CD4-positive, alpha-beta T cell treated with Interleukin-17A for 1 hour (primary cell): ENCODE measurements around the gene ARHGAP30.
"Not testable (repeated sequence)": the region's sequence is repeated elsewhere in the genome, so short reads cannot be mapped to it uniquely, and the experiment has no call there.

Experiments
- DNase-seq: peaks from one replicate; pipeline ENCODE4 v3.0.0-alpha.2; 2020

ARHGAP30 gene, protein sequence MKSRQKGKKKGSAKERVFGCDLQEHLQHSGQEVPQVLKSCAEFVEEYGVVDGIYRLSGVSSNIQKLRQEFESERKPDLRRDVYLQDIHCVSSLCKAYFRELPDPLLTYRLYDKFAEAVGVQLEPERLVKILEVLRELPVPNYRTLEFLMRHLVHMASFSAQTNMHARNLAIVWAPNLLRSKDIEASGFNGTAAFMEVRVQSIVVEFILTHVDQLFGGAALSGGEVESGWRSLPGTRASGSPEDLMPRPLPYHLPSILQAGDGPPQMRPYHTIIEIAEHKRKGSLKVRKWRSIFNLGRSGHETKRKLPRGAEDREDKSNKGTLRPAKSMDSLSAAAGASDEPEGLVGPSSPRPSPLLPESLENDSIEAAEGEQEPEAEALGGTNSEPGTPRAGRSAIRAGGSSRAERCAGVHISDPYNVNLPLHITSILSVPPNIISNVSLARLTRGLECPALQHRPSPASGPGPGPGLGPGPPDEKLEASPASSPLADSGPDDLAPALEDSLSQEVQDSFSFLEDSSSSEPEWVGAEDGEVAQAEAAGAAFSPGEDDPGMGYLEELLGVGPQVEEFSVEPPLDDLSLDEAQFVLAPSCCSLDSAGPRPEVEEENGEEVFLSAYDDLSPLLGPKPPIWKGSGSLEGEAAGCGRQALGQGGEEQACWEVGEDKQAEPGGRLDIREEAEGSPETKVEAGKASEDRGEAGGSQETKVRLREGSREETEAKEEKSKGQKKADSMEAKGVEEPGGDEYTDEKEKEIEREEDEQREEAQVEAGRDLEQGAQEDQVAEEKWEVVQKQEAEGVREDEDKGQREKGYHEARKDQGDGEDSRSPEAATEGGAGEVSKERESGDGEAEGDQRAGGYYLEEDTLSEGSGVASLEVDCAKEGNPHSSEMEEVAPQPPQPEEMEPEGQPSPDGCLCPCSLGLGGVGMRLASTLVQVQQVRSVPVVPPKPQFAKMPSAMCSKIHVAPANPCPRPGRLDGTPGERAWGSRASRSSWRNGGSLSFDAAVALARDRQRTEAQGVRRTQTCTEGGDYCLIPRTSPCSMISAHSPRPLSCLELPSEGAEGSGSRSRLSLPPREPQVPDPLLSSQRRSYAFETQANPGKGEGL

DNA sequence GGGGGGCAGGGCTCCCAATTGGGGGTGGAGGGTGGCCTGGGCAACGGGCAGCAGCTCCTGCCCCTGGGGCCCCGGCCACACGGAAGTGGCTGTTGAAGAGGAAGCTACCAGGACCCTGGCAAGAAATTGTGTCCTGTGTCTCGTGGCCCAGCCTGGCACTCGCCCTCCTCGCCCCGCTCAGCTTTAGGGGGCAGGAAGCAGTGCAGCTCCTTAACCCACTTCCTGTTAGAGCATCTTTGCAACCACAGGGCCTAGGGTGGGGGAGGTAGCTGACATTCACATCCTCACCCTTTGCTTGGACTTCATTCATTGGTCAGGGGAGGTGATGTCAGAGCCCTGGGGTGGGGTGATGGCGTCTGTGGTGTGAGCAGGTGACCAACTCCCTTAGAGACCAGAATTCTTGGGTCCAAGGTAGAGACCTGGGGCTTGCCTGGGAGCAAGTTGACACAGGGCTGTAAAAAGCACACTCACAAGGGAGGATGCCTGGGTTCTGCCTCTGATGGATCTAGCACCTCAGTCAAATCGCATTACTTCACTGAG lies at the start of gene ARHGAP30:
ARHGAP30 (minus strand) TSS at position 161 of the 540 bp plus-strand sequence. CDS start 267 bp downstream, outside the sequence.
- DNase-seq: peak; percentile 96

DNA sequence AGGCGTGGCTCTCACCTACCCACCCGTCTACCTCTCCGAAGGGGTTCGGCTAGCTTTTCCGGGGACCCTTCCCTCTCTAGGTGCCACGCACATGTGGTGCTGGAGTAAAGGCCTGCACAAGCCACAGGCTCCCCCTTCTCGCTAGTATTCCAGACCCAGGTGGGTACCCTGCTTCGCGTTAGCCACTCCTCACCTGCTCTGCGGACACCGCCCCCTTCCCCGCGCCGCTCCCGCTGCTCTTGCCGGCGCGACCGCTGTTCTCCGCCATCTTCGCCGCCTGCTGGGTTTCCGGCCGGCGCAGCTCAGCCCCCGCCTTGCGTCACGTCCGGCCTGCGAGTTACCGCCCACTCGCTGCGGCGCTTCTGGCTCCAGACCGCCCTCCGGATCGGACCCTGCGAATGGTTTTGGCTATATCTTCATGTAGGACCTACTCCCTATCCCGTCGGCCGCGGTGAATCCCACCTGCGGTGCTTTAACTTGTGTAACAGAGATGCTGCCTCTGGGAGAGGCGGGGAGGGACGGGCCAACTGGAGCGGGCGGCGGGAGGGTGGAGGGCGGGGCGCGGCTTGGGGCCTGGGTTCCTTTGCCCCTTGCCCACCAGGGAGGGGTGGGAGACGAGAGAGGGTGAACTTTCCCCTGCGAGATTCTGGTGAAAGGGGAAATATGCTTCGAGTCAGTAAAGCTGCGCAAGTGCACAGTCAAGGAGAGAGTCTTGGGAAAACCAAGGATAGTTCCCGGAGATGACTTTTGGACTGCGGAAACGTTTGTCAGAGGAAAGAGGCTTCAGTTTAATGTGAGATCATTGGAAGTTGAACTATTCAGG lies 48.3 kb upstream of the ARHGAP30 start, which contains the start of the genes NIT1 and PFDN2:
NIT1 (plus strand) TSS at position 347 of the 823 bp plus-strand sequence; CDS start at position 419, 72 bp downstream.
PFDN2 (minus strand) TSS at position 279 of the 823 bp plus-strand sequence; CDS start at position 268, 11 bp downstream.
- DNase-seq: peak; percentile 86

DNA sequence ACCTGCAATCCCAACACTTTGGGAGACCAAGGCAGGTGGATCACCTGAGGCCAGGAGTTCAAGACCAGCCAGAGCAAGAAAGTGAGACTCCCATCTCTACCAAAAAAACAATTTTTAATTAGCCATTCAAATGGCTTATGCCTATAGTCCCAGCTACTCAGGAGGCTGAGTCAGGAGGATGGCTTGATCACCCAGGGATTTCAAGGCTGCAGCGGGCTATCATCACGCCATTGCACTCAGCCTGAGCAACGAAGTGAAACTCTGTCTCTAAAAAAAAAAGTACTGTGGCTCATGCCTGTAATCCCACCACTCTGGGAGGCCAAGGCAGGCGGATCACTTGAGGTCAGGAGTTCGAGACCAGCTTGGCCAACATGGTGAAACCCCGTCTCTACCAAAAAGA lies 46.3 kb upstream of the ARHGAP30 start:
- not testable (repeated sequence) for DNase-seq

DNA sequence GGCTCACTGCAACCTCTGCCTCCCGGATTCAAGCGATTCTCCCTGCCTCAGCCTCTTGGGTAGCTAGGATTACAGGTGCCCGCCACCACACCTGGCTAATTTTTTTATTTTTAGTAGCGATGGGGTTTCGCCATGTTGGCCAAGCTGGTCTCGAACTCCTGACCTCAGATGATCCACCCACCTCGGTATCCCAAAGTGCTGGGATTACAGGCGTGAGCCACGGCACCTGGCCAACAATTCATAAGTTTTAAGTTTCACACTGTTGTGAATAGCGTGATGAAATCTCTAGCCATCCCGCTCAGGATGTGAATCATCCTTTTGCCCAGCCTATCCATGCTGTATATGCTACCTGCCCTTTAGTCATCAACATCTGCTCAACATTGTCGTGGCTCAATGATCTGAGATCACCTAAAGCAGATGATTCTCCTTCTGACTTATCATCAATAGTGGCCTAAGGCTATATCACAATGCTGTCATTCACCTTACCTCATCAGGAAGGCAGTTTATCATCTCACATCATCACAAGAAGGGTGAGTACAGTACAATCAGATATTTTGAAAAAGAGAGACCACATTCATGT lies 45.5 kb upstream of the ARHGAP30 start:
- no peak for DNase-seq

DNA sequence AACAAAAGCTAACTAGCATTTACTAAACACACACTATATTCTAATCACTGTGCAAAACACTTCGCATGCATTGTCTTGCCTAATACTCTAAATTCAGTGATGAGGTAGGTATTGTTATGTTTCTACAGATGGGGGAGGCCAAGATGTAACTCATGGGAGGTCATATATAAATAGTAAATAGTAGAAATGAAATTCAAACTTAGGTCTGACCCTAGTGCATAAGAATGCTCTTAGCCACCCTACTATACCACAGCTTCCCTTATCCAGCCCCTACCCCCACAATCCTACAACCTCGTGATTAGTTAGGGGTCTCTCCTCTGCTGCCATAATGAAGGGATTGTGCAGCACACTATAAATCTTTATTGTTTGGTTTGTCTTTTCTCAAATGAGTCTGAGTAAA lies 44.9 kb upstream of the ARHGAP30 start:
- DNase-seq: no peak

DNA sequence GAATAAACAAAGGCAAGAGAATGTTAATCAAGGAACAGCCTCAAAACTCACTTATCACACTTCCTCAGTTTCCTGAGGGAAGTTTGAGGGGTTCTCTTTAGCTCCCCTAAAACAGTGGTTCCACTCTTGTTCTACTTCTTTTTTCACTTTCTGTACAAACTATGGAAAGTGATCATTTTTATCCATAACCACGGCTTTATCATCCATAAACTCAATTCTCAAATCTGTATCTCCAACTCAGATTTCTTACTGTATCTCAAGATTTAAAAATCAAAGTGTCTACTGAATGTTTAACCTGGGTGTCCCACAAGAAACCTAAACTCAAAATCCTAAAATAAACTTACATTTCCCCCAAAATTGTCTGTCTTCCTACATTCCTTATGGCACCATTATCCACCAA lies 44.2 kb upstream of the ARHGAP30 start:
- DNase-seq: no peak

DNA sequence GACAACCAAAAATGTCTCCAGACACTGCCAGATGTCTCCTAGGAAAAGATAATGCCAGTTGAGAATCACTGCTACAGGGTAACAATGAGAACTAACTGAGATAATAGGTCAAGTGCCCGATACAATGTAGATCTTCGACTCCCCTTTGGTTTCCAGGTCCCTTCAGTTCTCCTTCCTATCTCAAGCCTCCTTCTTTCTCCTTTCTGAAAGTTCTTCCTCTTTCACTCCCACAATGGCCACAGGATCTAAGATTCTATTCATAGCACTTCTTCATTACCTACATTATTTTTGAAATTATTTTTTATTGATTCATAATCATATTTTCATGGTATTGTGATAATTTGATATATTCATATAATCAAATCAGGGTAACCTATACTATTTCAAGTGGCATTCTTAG lies 41.8 kb upstream of the ARHGAP30 start:
- no peak for DNase-seq

DNA sequence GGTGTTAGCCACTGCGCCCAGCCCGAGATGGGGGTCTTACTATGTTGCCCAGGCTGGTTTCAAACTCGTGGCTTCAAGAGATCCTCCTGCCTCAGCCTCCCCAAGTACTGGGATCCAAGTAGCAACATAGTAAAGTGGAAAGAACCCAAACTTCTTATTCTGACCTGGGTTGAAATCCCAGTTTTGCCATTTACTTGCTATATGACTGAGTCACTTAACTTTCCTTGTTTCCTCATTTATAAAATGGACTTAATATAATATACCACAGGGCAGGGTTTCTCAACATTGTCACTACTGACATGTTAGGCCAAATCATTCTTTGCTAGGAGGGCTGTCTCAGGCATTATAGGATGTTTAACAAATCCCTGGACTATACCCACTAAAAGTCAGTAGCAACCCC lies 41.4 kb upstream of the ARHGAP30 start:
- DNase-seq: no peak

DNA sequence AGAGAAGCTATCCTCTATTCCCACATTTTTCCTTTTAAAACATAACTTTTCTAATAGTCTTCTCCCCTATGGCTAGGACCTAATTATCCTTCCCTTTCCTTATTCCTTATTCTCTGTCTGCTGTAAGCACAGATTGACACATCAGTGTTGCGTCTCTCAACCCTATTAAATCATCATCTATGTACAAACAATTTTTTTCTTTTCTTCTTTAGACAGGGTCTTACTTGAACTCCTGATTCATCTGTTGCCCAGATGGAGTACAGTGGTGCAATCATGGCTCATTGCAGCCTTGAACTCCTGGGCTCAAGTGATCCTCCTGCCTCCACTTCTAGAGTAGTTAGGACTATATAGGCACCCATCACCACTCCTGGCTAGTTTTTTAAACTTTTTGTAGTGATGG lies 36.7 kb upstream of the ARHGAP30 start:
- no peak for DNase-seq

DNA sequence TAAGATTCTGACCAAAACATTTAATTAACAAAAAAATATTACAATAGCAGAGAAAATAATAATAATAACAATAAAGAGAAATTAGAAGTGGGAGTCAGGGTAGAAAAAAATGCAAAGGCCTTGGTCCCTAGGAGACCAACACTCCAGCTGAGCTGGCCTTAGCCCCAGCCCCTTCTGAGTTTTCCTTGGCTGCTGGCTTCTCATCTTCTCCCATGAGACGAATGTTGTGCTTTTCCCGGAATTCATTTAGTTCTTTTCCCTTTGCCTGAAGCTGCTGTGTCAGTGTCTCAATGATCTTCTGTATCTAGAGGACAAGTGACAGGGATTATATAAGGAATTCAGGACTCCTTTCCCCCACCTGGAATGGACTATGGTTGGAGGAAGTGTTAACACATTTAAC lies 30.9 kb upstream of the ARHGAP30 start:
- DNase-seq: no peak

DNA sequence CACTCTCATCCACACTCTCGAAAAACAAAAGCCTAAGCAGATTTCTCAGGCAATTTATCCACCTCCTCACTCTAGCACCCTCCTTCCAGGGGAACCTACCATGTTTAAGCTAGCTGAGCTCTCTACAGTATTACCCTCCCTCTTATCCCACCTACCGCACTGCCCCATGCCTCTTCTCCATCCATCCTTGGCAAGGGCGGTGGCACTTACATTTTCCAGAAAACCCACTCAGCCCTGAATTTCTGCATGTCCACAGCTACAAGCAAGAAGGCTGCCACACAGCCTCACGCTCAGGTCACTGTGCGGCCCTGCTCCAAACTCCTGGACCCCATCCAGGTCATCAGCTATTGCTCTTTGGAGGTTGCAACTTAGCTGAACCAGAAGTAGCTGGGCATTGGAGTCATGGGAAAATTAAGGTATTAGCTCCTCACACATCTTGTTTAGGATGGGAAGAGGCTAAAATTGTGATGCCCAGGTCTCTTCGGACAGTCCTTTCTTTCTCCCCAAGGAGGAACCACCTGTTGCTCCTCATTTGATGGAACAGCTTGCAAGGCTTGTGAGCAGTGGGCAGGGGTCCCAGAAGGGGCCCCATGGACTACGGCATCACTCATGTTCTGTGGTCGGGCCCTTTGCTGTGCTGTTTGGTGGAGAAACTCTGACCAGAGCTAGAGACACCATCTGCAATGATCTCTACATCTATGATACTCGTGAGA lies 29.6 kb upstream of the ARHGAP30 start:
- DNase-seq: no peak

DNA sequence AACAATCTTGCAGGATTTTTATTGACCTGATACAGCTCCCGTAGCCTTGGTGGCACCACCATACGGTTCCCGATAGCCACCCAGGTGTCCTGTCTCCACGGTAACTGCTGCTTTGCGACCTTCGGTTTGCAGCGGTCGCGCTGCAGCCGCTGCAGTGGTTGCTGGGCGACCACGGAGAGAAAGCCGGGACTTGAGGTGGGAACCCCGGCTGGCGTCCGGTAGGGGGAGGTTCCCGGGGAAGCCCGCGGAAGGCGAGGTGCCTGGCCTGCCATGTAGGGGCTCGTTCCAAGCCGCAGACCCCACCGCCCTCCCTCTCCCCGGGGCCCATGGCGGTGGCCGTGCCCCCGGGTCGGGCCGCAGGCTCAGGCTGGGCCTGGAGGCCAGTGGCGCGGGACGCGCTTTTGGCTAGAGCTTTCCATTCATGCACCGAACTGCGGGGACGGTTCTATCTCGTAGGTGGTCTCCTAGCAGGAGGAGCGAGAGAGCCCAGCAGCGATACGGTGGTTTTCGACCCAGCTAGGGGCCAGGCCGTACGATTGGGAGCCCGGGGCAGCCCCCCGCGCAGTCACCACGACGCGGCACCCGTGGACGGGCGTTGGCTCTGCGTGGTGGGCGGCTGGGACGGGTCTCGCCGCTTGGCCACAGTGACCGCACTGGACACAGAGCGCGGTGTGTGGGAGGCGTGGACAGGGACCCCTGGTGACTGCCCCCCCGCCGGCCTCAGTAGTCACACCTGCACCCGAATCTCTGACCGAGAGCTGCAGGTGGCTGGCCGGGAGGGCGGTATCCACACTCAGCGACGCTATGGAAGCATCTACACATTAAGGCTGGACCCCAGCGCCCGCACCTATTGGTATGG lies 28.7 kb upstream of the ARHGAP30 start, which contains the start of gene KLHDC9:
KLHDC9 (plus strand) TSS at position 152 of the 859 bp plus-strand sequence; CDS start at position 327, 175 bp downstream.
- peak; percentile 89 for DNase-seq

DNA sequence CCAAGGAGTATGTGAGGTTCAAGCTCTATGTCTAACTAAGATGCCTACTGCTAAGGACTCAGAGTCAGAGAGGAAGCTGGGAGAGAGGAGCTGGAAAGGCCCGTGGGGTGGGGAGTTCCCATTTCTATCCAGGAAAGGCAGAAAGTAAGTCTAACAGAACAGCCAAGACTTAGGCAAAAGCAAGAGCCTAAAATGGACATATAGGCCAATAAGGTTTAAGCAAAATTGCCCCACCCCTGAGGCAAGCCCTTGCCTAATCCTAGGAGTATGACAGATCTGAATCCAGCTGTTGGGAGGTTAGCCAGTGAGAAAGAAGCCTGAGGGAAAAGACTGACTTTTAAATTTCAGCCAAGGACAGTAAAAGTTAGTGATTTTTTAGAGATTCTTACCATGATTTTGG lies 26.8 kb upstream of the ARHGAP30 start:
- DNase-seq: no peak

DNA sequence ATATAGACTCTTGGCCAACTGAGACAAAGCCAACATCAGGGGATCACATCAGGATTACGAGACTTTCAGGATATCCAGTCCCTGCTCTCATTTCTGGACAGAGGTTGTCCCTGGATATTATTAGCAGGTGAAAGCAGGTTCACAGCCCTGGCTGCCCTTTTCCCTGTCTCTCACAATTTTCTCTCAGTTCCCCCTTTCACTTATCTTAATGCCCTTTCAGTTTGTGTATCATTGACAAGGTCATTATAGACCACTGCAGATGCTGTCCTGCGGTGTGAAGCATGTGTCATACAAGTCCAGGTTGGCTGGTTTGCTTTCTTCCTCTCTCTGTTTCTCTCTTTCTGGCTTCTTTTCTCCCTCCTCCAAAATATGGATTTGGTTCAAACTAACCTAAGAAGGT lies 26.3 kb upstream of the ARHGAP30 start:
- DNase-seq: no peak

DNA sequence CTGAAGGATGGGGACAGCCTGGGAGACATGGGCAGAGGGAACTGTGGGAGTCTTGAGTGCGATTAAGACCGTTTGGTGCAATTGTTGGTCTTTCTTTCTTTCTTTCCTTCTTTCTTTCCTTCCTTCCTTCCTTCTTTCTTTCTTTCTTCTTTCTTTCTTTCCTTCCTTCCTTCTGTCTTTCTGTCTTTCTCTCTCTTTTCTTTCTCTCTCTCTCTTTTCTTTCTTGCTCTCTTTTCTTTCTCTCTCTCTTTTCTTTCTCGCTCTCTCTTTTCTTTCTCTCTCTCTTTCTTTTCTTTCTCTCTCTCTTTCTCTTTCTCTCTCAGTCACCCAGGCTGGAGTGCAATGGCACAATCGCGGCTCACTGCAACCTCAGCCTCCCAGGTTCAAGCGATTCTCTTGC lies 25.5 kb upstream of the ARHGAP30 start:
- no peak for DNase-seq

DNA sequence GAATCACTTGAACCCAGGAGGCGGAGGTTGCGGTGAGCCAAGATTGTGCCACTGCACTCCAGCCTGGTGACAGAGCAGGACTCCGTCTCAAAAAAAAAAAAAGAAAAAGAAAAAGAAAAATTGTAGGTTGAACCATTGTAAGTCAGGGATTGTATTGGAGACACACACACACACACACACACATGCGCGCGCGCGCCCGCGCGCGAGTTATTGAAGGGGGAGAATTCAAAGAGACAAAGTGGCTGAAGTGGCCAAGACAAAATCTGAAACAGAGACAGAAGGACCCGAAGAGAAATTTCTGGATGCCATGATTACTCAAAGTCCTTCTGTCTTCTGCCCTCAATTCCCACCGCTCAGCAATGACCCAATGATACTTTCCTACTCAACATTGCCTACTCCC lies 24.8 kb upstream of the ARHGAP30 start:
- no peak for DNase-seq

DNA sequence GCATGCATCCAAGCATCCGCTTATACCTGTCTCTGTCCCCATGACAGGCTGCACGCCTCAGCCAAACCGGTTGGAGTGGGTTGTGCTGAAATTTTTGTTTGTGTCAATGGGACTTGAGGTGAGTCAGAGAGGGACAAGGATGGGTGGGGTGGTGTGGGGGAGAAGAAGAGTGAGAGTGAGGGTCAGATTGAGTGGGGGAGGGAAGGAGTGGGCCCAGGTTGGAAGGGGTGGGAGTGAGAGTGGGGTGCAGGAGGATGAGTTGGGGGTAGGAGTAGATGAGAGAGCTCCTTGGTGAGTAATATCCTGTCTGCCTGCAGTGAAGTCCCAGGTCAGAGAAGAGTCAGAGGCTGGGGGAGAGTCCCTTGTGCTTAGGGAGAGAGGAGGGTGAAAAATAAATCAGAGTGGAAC lies 22.9 kb upstream of the ARHGAP30 start:
- DNase-seq: no peak

DNA sequence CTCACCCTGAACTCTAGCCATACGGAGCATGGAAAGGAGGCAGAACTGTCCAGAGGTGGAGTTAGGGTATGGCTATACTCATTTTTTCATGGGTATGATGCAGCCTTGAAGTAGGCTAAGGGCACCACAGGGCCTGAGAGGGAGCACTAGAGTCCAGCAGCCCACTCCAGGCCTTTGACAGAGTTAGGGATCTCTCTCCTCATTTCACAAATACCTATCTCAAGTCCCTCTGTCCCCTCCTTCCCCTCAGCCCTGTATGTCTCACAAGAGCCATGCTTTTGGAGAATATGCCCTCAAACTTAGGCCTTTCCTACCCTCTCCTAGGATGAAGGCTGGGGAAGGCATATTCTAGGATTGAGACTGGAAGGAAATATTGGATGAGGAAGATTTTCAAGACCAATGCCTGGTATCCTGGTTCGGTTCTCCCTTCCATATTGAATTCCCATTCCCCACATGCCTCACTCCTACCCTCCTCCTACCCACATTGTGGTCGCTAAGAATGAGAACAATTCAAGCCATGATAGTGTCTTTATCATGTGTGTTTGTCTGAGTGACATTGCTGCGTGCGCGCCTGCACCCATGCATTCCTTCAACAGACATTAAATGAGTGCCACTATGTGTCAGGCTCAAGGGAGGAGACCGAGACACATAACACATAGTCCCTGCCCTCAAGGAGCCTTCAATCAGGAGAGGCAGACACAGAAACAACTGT lies 22.3 kb upstream of the ARHGAP30 start:
- DNase-seq: no peak

DNA sequence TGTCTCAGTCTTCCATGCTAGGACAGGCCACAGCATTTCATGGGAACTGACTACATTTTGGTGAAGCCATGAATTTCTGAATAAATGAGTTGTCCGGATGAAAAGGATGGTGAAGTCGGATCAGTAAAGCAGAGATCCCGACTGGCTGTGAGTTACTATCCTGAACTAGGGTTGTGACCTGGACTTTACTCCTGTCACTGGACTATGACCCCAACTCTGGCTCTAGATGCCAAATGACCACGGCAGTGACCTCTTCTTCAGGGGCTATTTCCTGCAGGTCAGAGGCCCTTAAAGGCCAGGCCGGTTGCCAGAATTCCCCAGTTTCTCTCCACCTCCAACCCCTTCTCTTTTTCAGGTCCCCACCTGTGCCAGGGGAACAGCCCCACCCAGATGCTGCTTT lies 21.4 kb upstream of the ARHGAP30 start:
- DNase-seq: no peak
